Right ventricle myocardium superior (tissue), 1 donor: ENCODE results near the gene TP53RK. TPM values are rescaled to one million over a fixed set of nuclear protein-coding genes. Genes with fewer than 3 reads are reported as not detected.

Experiments
- ATAC-seq: fragments of 200-7000 bp; cut with Tn5 transposase; one replicate; pipeline ENCODE4 v1.9.1; 2020; ENCODE audit warnings: mild to moderate bottlenecking; ENCODE audit not compliant: poor library complexity
- DNase-seq: peaks from one replicate; pipeline ENCODE4 v3.0.0-alpha.2; 2020
- intact Hi-C: fragments of 100-400 bp; cut with DNase I; formaldehyde crosslinking; loops from one replicate; pipeline ENCODE4 v1.11.2; 2022
- total RNA-seq: library from RNA; stranded (reverse); fragmentation: NEBNext Ultra II Directional; extraction: Animal tissue kit (Norgen Biotek cat#: 25700); gene quantifications from one replicate; pipeline ENCODE4 v1.2.1, GENCODE V29; 2021
- donor health status: DM: no; HTN: yes; CAD: no; lungs with severe emphysema.

Gene TP53RK
- total RNA-seq, 1 donor from 2014 or later = 5.0 TPM

- intact Hi-C loops = no loop called here
- ATAC-seq = no peak
- DNase-seq = no peak
Observed at GRCh38 chr20:46648903-46649649, 40.2 kb downstream of the TP53RK start.

GRCh38 chr20:46647469-46647868 lies 41.8 kb downstream of the TP53RK start:
- no peak for DNase-seq
- intact Hi-C loops = no loop called here
- ATAC-seq = no peak

GRCh38 chr20:46646659-46647380 lies 42.4 kb downstream of the TP53RK start:
- no peak for ATAC-seq
- DNase-seq = no peak

GRCh38 chr20:46646122-46646521 lies 43.1 kb downstream of the TP53RK start:
- intact Hi-C loops = no loop called here
- ATAC-seq = no peak
- no peak for DNase-seq

More at GRCh38 chr20:46646659-46647380, 42.4 kb downstream of the TP53RK start:
- intact Hi-C loops = no loop called here

- DNase-seq = no peak
- no peak for ATAC-seq
- intact Hi-C loops = no loop called here
Observed at GRCh38 chr20:46644733-46645132, 44.5 kb downstream of the TP53RK start.

- no peak for ATAC-seq
- DNase-seq = no peak
- intact Hi-C loops = no loop called here
Observed at GRCh38 chr20:46644160-46644559, 45.1 kb downstream of the TP53RK start.

- intact Hi-C loops = no loop called here
- ATAC-seq = no peak
- no peak for DNase-seq
Observed at GRCh38 chr20:46642969-46643343, 46.3 kb downstream of the TP53RK start.

- ATAC-seq (no peak), DNase-seq (no peak)
- intact Hi-C loops = no loop called here
Observed at GRCh38 chr20:46642265-46642968, 46.8 kb downstream of the TP53RK start.

GRCh38 chr20:46641424-46641823 lies 47.8 kb downstream of the TP53RK start:
- no peak for ATAC-seq
- DNase-seq = no peak
- intact Hi-C loops = no loop called here

- ATAC-seq = no peak
- intact Hi-C loops = no loop called here
- DNase-seq = no peak
Observed at GRCh38 chr20:46640536-46641311, 48.5 kb downstream of the TP53RK start.

GRCh38 chr20:46640044-46640443 lies 49.2 kb downstream of the TP53RK start:
- intact Hi-C loops = no loop called here
- DNase-seq (no peak), ATAC-seq (no peak)

- intact Hi-C loops = no loop called here
- ATAC-seq = no peak
- DNase-seq = no peak
Observed at GRCh38 chr20:46639587-46639986, 49.7 kb downstream of the TP53RK start.

GRCh38 chr20:46638898-46639274 lies 50.4 kb downstream of the TP53RK start:
- ATAC-seq (no peak), DNase-seq (no peak)
- intact Hi-C loops = no loop called here

- DNase-seq (no peak), ATAC-seq (no peak)
- intact Hi-C loops = no loop called here
Observed at GRCh38 chr20:46638134-46638897, 50.9 kb downstream of the TP53RK start.

GRCh38 chr20:46637427-46638133 lies 51.7 kb downstream of the TP53RK start:
- intact Hi-C loops = no loop called here
- no peak for DNase-seq
- ATAC-seq = no peak

- ATAC-seq = no peak
- intact Hi-C loops = no loop called here
Observed at GRCh38 chr20:46637020-46637419, 52.2 kb downstream of the TP53RK start.

GRCh38 chr20:46636514-46636913 lies 52.7 kb downstream of the TP53RK start:
- intact Hi-C loops = no loop called here
- DNase-seq (no peak), ATAC-seq (no peak)

More at GRCh38 chr20:46637020-46637419, 52.2 kb downstream of the TP53RK start:
- DNase-seq = no peak
